ENCODE data around the gene ASIC1. TPM values are rescaled to one million over a fixed set of nuclear protein-coding genes. Genes with fewer than 3 reads are reported as not detected.
A peak's percentile ranks its signal among the peaks of the same experiment; 100 is the strongest.

Gene ASIC1
- total RNA-seq, 1 donor, result 1.3 TPM

DNA sequence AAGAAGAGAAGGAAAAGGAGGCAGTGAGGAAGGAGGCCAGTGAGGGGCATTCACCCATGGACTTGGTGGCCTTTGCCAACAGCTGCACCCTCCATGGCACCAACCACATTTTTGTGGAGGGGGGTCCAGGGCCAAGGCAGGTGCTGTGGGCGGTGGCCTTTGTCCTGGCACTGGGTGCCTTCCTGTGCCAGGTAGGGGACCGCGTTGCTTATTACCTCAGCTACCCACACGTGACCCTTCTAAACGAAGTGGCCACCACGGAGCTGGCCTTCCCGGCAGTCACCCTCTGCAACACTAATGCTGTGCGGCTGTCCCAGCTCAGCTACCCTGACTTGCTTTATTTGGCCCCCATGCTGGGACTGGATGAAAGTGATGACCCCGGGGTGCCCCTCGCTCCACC is 16.3 kb downstream of the ASIC1 start:
- no peak overlapping the region for H3K4me3 ChIP-seq (ENCODE audit: low read depth, low read length)
- no peak for DNase-seq (ENCODE audit: low read depth)
- TF ChIP-seq CTCF (IDR thresholded peaks at IDR 0.05; ENCODE audit: insufficient read depth, low read depth, low read length), result no peak

DNA sequence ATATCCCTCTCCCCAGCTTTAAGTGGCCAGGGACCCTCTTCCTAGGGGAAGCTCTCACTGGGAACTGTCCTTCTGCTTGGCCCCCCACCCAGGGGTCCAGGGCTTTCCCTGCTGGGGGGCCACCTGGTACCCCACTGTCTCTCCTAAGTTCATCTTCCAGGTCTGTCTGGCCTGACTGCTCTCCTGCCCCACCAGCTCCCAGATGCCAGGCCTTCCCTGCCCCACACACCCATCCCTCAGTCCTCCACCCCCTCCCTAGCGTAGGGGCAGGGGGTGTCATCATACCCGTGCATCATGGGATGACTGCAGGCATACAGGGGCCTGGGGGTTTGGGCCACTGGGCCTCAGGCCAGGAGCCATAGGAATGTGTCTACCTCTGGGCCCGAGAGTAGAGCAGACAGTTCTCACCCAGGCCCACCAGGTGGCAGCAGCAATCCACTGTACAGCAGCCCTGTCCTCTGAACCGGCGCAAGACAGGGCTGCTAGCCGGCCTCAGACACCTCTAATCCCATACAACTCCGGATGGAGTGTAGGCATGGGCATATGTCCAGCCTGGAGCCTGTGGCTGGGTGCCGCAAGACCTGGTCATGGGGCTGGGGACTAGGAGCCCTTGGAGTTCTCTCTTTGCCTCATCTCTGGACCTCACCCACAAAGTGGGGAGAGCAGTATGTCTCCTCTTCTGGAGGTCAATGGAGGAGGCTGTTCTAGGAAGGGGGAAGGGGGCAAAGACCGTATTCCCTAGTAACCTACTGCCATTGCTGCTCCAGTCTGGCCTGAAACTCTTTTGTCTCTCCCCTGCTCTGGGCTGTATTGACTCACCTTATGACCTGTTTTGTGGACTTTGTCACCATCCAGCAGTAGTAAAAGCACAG is 17.8 kb downstream of the ASIC1 start:
- H3K4me3 ChIP-seq (ENCODE audit: low read depth, low read length), result no peak overlapping the region
- TF ChIP-seq CTCF (IDR thresholded peaks at IDR 0.05; ENCODE audit: insufficient read depth, low read depth, low read length), result peak; percentile 94
- DNase-seq (ENCODE audit: low read depth), result peak; percentile 89

GRCh38 chr12:50075808-50076170 is 18.4 kb downstream of the ASIC1 start:
- DNase-seq (ENCODE audit: low read depth), result no peak
- no peak overlapping the region for H3K4me3 ChIP-seq (ENCODE audit: low read depth, low read length)
- TF ChIP-seq CTCF (IDR thresholded peaks at IDR 0.05; ENCODE audit: insufficient read depth, low read depth, low read length), result no peak

GRCh38 chr12:50077099-50077498 is 19.7 kb downstream of the ASIC1 start:
- no peak for TF ChIP-seq CTCF (IDR thresholded peaks at IDR 0.05; ENCODE audit: insufficient read depth, low read depth, low read length)
- H3K4me3 ChIP-seq (ENCODE audit: low read depth, low read length), result no peak overlapping the region
- DNase-seq (ENCODE audit: low read depth), result no peak

DNA sequence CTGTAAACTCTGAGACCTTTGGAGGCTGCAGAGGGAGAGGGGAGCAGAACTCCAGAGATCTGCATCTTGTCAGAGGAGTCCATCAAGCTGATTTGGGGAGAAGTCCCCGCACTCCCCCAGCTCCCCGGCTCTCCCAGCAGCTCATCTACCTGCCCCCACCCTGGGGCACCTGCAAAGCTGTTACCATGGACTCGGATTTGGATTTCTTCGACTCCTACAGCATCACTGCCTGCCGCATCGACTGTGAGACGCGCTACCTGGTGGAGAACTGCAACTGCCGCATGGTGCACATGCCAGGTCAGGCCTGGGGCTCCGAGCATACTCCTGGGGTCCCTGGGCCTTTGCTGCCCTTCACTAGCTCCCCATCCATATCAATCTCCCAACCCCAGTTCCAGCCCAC is 20.9 kb downstream of the ASIC1 start:
- no peak overlapping the region for H3K4me3 ChIP-seq (ENCODE audit: low read depth, low read length)
- TF ChIP-seq CTCF (IDR thresholded peaks at IDR 0.05; ENCODE audit: insufficient read depth, low read depth, low read length), result no peak
- no peak for DNase-seq (ENCODE audit: low read depth)

DNA sequence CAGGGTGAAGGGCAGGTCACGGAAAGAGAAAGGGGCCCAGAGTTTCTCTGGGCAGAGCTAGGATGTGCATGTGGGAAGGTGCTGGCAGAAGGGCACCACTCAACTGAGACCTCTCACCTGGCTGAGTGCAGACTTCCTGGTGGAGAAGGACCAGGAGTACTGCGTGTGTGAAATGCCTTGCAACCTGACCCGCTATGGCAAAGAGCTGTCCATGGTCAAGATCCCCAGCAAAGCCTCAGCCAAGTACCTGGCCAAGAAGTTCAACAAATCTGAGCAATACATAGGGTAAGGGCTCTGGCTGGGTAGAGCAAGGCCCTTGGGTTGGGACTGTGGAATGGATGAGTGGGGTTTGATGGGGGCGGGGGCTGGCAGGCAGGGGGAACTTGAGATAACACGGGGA is 22.4 kb downstream of the ASIC1 start:
- no peak for DNase-seq (ENCODE audit: low read depth)
- no peak overlapping the region for H3K4me3 ChIP-seq (ENCODE audit: low read depth, low read length)
- TF ChIP-seq CTCF (IDR thresholded peaks at IDR 0.05; ENCODE audit: insufficient read depth, low read depth, low read length), result no peak

All from fibroblast of villous mesenchyme (primary cell).